OCI-LY3 (cell line): ENCODE results near the gene IL1B.

Source experiments
- CTCF ChIP-seq: fragments of 200-600, 300-600 bp; sonication (generic); IDR thresholded peaks from 2 replicates; pipeline ENCODE4 v1.5.1; 2014; ENCODE audit warnings: antibody characterized with exemption, low read length, low read depth
- EZH2phosphoT487 ChIP-seq: fragments of 200-600 bp; shearing (Covaris generic); IDR thresholded peaks from 2 replicates; pipeline ENCODE4 v1.6.1; 2018; ENCODE audit warnings: antibody characterized with exemption, mixed run types, low read depth

- no peak for TF ChIP-seq CTCF
- TF ChIP-seq EZH2phosphoT487, result no peak
These were observed 48.9 kb upstream of the IL1B start for GRCh38 chr2:112885506-112885902.
